Transverse colon (tissue), 4 donors: ENCODE data around the gene LRRC23. TPM values are rescaled to one million over a fixed set of nuclear protein-coding genes. Genes with fewer than 3 reads are reported as not detected.
"Not testable (repeated sequence)": the region's sequence is repeated elsewhere in the genome, so short reads cannot be mapped to it uniquely, and the experiment has no call there.

Source experiments
- DNase-seq: peaks from one replicate; pipeline ENCODE4 v3.0.0-alpha.2; 2019
- H3K27ac ChIP-seq, 4 donors: fragments of 200-600 bp; sonication (generic); 2 replicates each; pipeline ENCODE4 v1.5.1; 2016 to 2018; ENCODE audit warnings: inconsistent platforms in 4 of 4
- H3K27me3 ChIP-seq: fragments of 200-600 bp; sonication (generic); 2 replicates; pipeline ENCODE4 v1.5.1; 2017; ENCODE audit warnings: inconsistent platforms
- H3K36me3 ChIP-seq, 4 donors: fragments of 200-600 bp; sonication (generic); 2 replicates each; pipeline ENCODE4 v1.5.1; 2017 to 2019; ENCODE audit warnings: inconsistent platforms in 4 of 4
- H3K4me1 ChIP-seq, 4 donors: fragments of 200-600 bp; sonication (generic); 2 replicates each; pipeline ENCODE4 v1.5.1; 2017 to 2020; ENCODE audit warnings: inconsistent platforms in 4 of 4
- H3K4me3 ChIP-seq, 4 donors: fragments of 200-600 bp; sonication (generic); 1 replicate in 1 of 4; 2 replicates in 3 of 4; pipeline versions ENCODE4 v1.5.1 to v1.6.1; 2017 to 2019; ENCODE audit warnings: inconsistent platforms in 4 of 4
- H3K9me3 ChIP-seq, 2 donors: fragments of 200-600 bp; sonication (generic); 2 replicates each; pipeline ENCODE4 v1.5.1; 2017 to 2019; ENCODE audit warnings: inconsistent platforms in 2 of 2
- CTCF ChIP-seq, 5 experiments: fragments of 200-600 bp in 3 of 5; fragments of 450-650 bp in 2 of 5; sonication (generic) in 3 of 5; IDR thresholded peaks; 1 replicate in 2 of 5; 2 replicates in 3 of 5; pipeline ENCODE4 v1.5.1; 2016 to 2017; ENCODE audit warnings: antibody characterized with exemption in 5 of 5, inconsistent platforms in 3 of 5, mild to moderate bottlenecking in 2 of 5, moderate library complexity in 1 of 5
- EP300 ChIP-seq: sonication (generic); formaldehyde crosslinking; IDR thresholded peaks from one replicate; pipeline ENCODE4 v1.6.1; 2017; ENCODE audit warnings: antibody characterized with exemption, low read depth
- POLR2A ChIP-seq: fragments of 450-650 bp; IDR thresholded peaks from one replicate; pipeline ENCODE4 v1.6.1; 2016; ENCODE audit warnings: antibody characterized with exemption, mild to moderate bottlenecking, moderate library complexity
- POLR2AphosphoS5 ChIP-seq, 3 donors: sonication (generic); formaldehyde crosslinking; IDR thresholded peaks; one replicate each; pipeline ENCODE4 v1.6.1; 2016; ENCODE audit warnings: antibody characterized with exemption in 3 of 3
- WGBS, 2 donors: methylation state at CpG; one replicate each; pipeline ENCODE4 v1.1.5; 2018; ENCODE audit warnings: low coverage in 1 of 2; 5-methylcytosine and 5-hydroxymethylcytosine counted together
- in situ Hi-C, 4 donors: fragments of 200-750 bp; cut with MboI; loops; one replicate each; pipeline versions ENCODE4 v1.15.0 to v1.15.1; 2017; ENCODE audit warnings: low sequenced_read_pairs in 3 of 4, low pct_ligation_motif_present in 1 of 4, low pct_unique_long_range_greater_than_20kb in 1 of 4
- intact Hi-C: fragments of 100-400 bp; cut with DNase I; formaldehyde crosslinking; loops from one replicate; pipeline ENCODE4 v1.15.1; 2023; ENCODE audit warnings: low total_unique reads
- total RNA-seq, 4 donors: library from RNA; depleted of rRNA; stranded (reverse); fragments of >200 nt; gene quantifications; one replicate each; pipeline ENCODE4 v1.1.0, GENCODE V29; 2016

Gene LRRC23
- total RNA-seq, 4 donors from 2014 or later, result 0.60 to 11.3 (median 5.9) TPM; not detected in 1

- Histone ChIP-seq H3K27me3 (no peaks in the 10 kb centered on the region), H3K36me3 (no peaks in the 10 kb centered on the region), H3K27ac (peak overlapping the region; percentile 30 to 70 (median 63)), H3K4me3 (no peak overlapping the region), H3K9me3 (no peaks in the 10 kb centered on the region), H3K4me1 (peaks cover under 1 to 21% (median 18%) of the 10 kb centered on the region in 4 donors)
- WGBS, 2 donors, result 25 to 35% methylated on average over 2 to 10 of the region's 10 CpGs
- TF ChIP-seq EP300, result no peak
- no peak for TF ChIP-seq CTCF (IDR thresholded peaks at IDR 0.05)
- TF ChIP-seq POLR2A, result peak; percentile 43
- TF ChIP-seq POLR2AphosphoS5 (IDR thresholded peaks at IDR 0.05), result peak in 2 of 3 donors; percentile 29 to 76
- in situ Hi-C loops, result loop anchor here in 1 of 4 donors (25.0 kb wide), 1 partner anchor 212 kb away; the partner anchor contains the start of gene C1RL
- peak; percentile 85 for DNase-seq
- intact Hi-C loops, result loop anchor here (2.0 kb wide), 1 partner anchor 149 kb away; no protein-coding TSS in a partner anchor
These were observed 4.6 kb upstream of the LRRC23 start for GRCh38 chr12:6899837-6900519.

- no peaks in the 10 kb centered on the region for H3K36me3 ChIP-seq
- no peak overlapping the region for H3K27ac ChIP-seq
- no peak for TF ChIP-seq POLR2A
- TF ChIP-seq EP300, result no peak
- TF ChIP-seq POLR2AphosphoS5 (IDR thresholded peaks at IDR 0.05), result no peak
- no peak for TF ChIP-seq CTCF (IDR thresholded peaks at IDR 0.05)
- in situ Hi-C loops, result loop anchor here in 1 of 4 donors (25.0 kb wide), 1 partner anchor 210 kb away; the partner anchor contains the start of gene C1RL
- H3K4me1 ChIP-seq, result peaks cover 4 to 27% (median 23%) of the 10 kb centered on the region in 4 donors
- no peaks in the 10 kb centered on the region for H3K27me3 ChIP-seq
- intact Hi-C loops, result no loop called here
- no peak overlapping the region for H3K4me3 ChIP-seq
- no peak for DNase-seq
- 55 to 56% methylated on average over 3 to 4 of the region's 4 CpGs for WGBS, 2 donors
- no peaks in the 10 kb centered on the region for H3K9me3 ChIP-seq
These were observed 2.2 kb upstream of the LRRC23 start for GRCh38 chr12:6902448-6902847.

GRCh38 chr12:6903722-6904121, 900 bp upstream of the LRRC23 start:
- Histone ChIP-seq H3K27me3 (no peaks in the 10 kb centered on the region), H3K36me3 (no peaks in the 10 kb centered on the region), H3K4me1 (peaks cover 4 to 27% (median 23%) of the 10 kb centered on the region in 4 donors), H3K9me3 (no peaks in the 10 kb centered on the region), H3K4me3 (no peak overlapping the region), H3K27ac (no peak overlapping the region)
- TF ChIP-seq POLR2A, result no peak
- TF ChIP-seq CTCF (IDR thresholded peaks at IDR 0.05), result no peak
- no peak for TF ChIP-seq EP300
- no peak for TF ChIP-seq POLR2AphosphoS5 (IDR thresholded peaks at IDR 0.05)
- in situ Hi-C loops (loop anchor here in 1 of 4 donors (25.0 kb wide), 1 partner anchor 209 kb away; the partner anchor contains the start of gene C1RL), intact Hi-C loops (no loop called here)
- DNase-seq, result no peak
- WGBS, 2 donors, result 50 to 73% methylated on average over 1 of the region's 1 CpG

- intact Hi-C loops (no loop called here), in situ Hi-C loops (loop anchor here in 1 of 4 donors (25.0 kb wide), 1 partner anchor 207 kb away; the partner anchor contains the start of gene C1RL)
- DNase-seq, result no peak
- Histone ChIP-seq H3K36me3 (no peaks in the 10 kb centered on the region), H3K27me3 (no peaks in the 10 kb centered on the region), H3K27ac (peak overlapping the region in 3 of 4 donors; percentile 85 to 87 (median 85)), H3K9me3 (no peaks in the 10 kb centered on the region), H3K4me1 (peaks cover 4 to 15% (median 13%) of the 10 kb centered on the region in 4 donors), H3K4me3 (peak overlapping the region in 2 of 4 donors; percentile 53 to 74)
- WGBS, 2 donors, result 63 to 92% methylated on average over 2 to 5 of the region's 5 CpGs
- no peak for TF ChIP-seq POLR2AphosphoS5 (IDR thresholded peaks at IDR 0.05)
- TF ChIP-seq EP300, result no peak
- TF ChIP-seq POLR2A, result no peak
- TF ChIP-seq CTCF (IDR thresholded peaks at IDR 0.05), result no peak
These were observed 905 bp downstream of the LRRC23 start for GRCh38 chr12:6905414-6906040.

GRCh38 chr12:6908141-6908540, 3.5 kb downstream of the LRRC23 start:
- in situ Hi-C loops, result loop anchor here in 1 of 4 donors (25.0 kb wide), 1 partner anchor 204 kb away; the partner anchor contains the start of gene C1RL
- H3K27ac ChIP-seq, H3K9me3 ChIP-seq, H3K4me3 ChIP-seq, H3K27me3 ChIP-seq, H3K36me3 ChIP-seq, DNase-seq, intact Hi-C loops: not testable (repeated sequence)
- H3K4me1 ChIP-seq, result peaks cover 4 to 13% (median 11%) of the 10 kb centered on the region in 4 donors
- 60 to 94% methylated on average over 1 to 11 of the region's 11 CpGs for WGBS, 2 donors
